HG03460 (cell line): ENCODE measurements around the gene CHCHD2.
"Not testable (repeated sequence)": the region's sequence is repeated elsewhere in the genome, so short reads cannot be mapped to it uniquely, and the experiment has no call there.

Experiments
- ATAC-seq: cut with Tn5 transposase; IDR thresholded peaks from one replicate; pipeline ENCODE4 v1.9.1; 2021; ENCODE audit not compliant: unreplicated experiment

The CHCHD2 gene

GRCh38 chr7:56106108-56107073 lies at the start of gene CHCHD2:
Gene CHCHD2 (minus strand): TSS chr7:56106476. CDS start chr7:56106413, 63 bp downstream.
- peak; percentile 99 for ATAC-seq

GRCh38 chr7:56131062-56131461 lies 24.8 kb upstream of the CHCHD2 start:
- ATAC-seq = not testable (repeated sequence)

- no peak for ATAC-seq
Measured at GRCh38 chr7:56127241-56127975, 21.1 kb upstream of the CHCHD2 start.

GRCh38 chr7:56125831-56126230 lies 19.6 kb upstream of the CHCHD2 start:
- ATAC-seq = no peak

GRCh38 chr7:56124981-56125380 lies 18.7 kb upstream of the CHCHD2 start:
- no peak for ATAC-seq

GRCh38 chr7:56121440-56121839 lies 15.2 kb upstream of the CHCHD2 start:
- ATAC-seq = no peak

- no peak for ATAC-seq
Measured at GRCh38 chr7:56115852-56116538, 9.7 kb upstream of the CHCHD2 start, which contains the start of gene NUPR2. Gene NUPR2 (minus strand): TSS chr7:56116417. CDS start chr7:56116314, 103 bp downstream.

GRCh38 chr7:56112244-56112643 lies 6.0 kb upstream of the CHCHD2 start:
- not testable (repeated sequence) for ATAC-seq

GRCh38 chr7:56110611-56111010 lies 4.3 kb upstream of the CHCHD2 start:
- ATAC-seq = no peak

- ATAC-seq = no peak
Measured at GRCh38 chr7:56107954-56108258, 1.6 kb upstream of the CHCHD2 start.

GRCh38 chr7:56105508-56105907 lies 768 bp downstream of the CHCHD2 start:
- no peak for ATAC-seq

GRCh38 chr7:56104138-56104537 lies 2.1 kb downstream of the CHCHD2 start:
- not testable (repeated sequence) for ATAC-seq

- no peak for ATAC-seq
Measured at GRCh38 chr7:56099653-56100052, 6.6 kb downstream of the CHCHD2 start.

GRCh38 chr7:56098187-56099008 lies 7.9 kb downstream of the CHCHD2 start:
- not testable (repeated sequence) for ATAC-seq

GRCh38 chr7:56097700-56098099 lies 8.6 kb downstream of the CHCHD2 start:
- no peak for ATAC-seq

GRCh38 chr7:56092789-56093531 lies 13.3 kb downstream of the CHCHD2 start, which contains the start of gene PHKG1:
Gene PHKG1 (minus strand): TSS chr7:56092952. CDS start chr7:56088941, 4,011 bp downstream.
- ATAC-seq = no peak

GRCh38 chr7:56092388-56092787 lies 13.9 kb downstream of the CHCHD2 start:
- ATAC-seq = not testable (repeated sequence)

GRCh38 chr7:56091591-56091990 lies 14.7 kb downstream of the CHCHD2 start:
- no peak for ATAC-seq

- ATAC-seq = no peak
Measured at GRCh38 chr7:56087445-56087844, 18.8 kb downstream of the CHCHD2 start.

- no peak for ATAC-seq
Measured at GRCh38 chr7:56086761-56087160, 19.5 kb downstream of the CHCHD2 start.
